Skeletal muscle satellite cell (primary cell): ENCODE measurements around the gene ANKRD33B.
"Not testable (repeated sequence)": the region's sequence is repeated elsewhere in the genome, so short reads cannot be mapped to it uniquely, and the experiment has no call there.

ENCODE experiments used
- H3K27me3 ChIP-seq: 2 replicates; pipeline ENCODE4 v1.7.0; 2013; ENCODE audit warnings: low read length; ENCODE audit not compliant: control insufficient read depth, insufficient read depth
- H3K36me3 ChIP-seq: 2 replicates; pipeline ENCODE4 v1.7.0; 2013; ENCODE audit warnings: mild to moderate bottlenecking, control low read depth, low read length; ENCODE audit not compliant: insufficient read depth
- H3K4me1 ChIP-seq: 2 replicates; pipeline ENCODE4 v1.7.0; 2013; ENCODE audit warnings: low read length; ENCODE audit not compliant: control insufficient read depth, insufficient read depth
- H3K4me2 ChIP-seq: 2 replicates; pipeline ENCODE4 v1.7.0; 2013; ENCODE audit warnings: mild to moderate bottlenecking, low read length
- H3K4me3 ChIP-seq: 2 replicates; pipeline ENCODE4 v1.7.0; 2013; ENCODE audit warnings: low read length
- H3K9ac ChIP-seq: 2 replicates; pipeline ENCODE4 v1.7.0; 2013; ENCODE audit warnings: mild to moderate bottlenecking, low read depth, low read length, moderate library complexity
- H3K9me3 ChIP-seq: replicated peaks from 2 replicates; pipeline ENCODE4 v1.7.0; 2013; ENCODE audit warnings: mild to moderate bottlenecking, control low read depth, low read length

ANKRD33B gene

GRCh38 chr5:10601246-10602030, 37.6 kb downstream of the ANKRD33B start:
- peak overlapping the region; percentile 15 for H3K9ac ChIP-seq
- no peaks in the 10 kb centered on the region for H3K9me3 ChIP-seq
- H3K36me3 ChIP-seq, result no peaks in the 10 kb centered on the region
- peaks cover 31% of the 10 kb centered on the region for H3K4me1 ChIP-seq
- H3K27me3 ChIP-seq, result no peaks in the 10 kb centered on the region
- H3K4me3 ChIP-seq, result peak overlapping the region; percentile 62
- H3K4me2 ChIP-seq, result peak overlapping the region; percentile 78

GRCh38 chr5:10602031-10602806, 38.3 kb downstream of the ANKRD33B start:
- no peaks in the 10 kb centered on the region for H3K9me3 ChIP-seq
- H3K9ac ChIP-seq, result peak overlapping the region; percentile 15
- H3K36me3 ChIP-seq, result no peaks in the 10 kb centered on the region
- no peaks in the 10 kb centered on the region for H3K27me3 ChIP-seq
- peak overlapping the region; percentile 78 for H3K4me2 ChIP-seq
- H3K4me3 ChIP-seq, result no peak overlapping the region
- H3K4me1 ChIP-seq, result peaks cover 29% of the 10 kb centered on the region

GRCh38 chr5:10604975-10605374, 41.1 kb downstream of the ANKRD33B start:
- Histone ChIP-seq H3K4me2 (no peak overlapping the region), H3K4me1 (peaks cover 30% of the 10 kb centered on the region)

DNA sequence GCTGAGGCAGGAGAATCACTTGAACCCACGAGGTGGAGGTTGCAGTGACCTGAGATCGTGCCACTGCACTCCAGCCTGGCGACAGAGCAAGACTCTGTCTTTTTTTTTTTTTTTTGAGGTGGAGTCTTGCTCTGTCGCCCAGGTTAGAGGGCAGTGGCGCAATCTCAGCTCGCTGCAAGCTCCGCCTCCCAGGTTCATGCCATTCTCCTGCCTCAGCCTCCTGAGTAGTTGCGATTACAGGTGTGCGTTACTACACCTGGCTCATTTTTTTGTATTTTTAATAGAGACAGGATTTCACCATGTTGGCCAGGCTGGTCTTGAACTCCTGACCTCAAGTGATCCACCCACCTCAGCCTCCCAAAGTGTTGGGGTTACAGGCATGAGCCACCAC, 42.8 kb downstream of the ANKRD33B start:
- H3K27me3 ChIP-seq, H3K9me3 ChIP-seq, H3K4me3 ChIP-seq, H3K4me2 ChIP-seq, H3K36me3 ChIP-seq, H3K9ac ChIP-seq: not testable (repeated sequence)
- peaks cover 14% of the 10 kb centered on the region for H3K4me1 ChIP-seq

More at GRCh38 chr5:10604975-10605374, 41.1 kb downstream of the ANKRD33B start:
- Histone ChIP-seq H3K4me3 (no peak overlapping the region), H3K9me3 (no peaks in the 10 kb centered on the region), H3K9ac (no peak overlapping the region), H3K27me3 (no peaks in the 10 kb centered on the region), H3K36me3 (no peaks in the 10 kb centered on the region)

DNA sequence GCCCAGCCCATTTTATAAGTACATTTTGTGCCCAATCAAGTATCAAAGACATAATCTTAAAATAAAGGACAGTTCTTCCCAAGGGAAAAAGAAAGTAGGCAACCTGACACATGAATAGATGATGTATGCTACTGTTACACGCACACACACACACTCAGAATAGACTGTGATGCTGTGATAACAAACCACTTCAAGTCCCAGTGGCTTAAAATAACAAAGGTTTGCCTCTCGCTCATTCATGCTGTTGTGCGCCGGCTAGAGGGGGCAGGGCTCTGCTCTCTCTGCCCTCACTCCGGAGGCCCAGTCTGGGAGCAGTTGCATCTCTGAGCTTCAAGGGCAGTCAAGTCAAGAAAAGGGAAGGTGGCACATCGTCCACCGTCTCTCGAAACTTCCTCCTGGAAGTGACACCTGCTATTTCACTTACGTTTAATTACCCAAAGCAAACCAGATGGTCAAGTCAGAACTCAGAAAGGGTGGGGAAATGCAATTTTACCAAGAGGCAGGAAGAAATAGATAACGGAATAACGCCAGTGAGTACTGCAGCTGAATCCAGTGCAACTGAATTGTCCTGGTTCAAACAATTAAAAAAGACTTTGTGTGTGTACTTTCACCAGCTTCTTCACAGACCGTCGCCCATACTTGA, 43.3 kb downstream of the ANKRD33B start:
- H3K36me3 ChIP-seq, result no peaks in the 10 kb centered on the region
- H3K4me1 ChIP-seq, result peaks cover 9% of the 10 kb centered on the region
- no peaks in the 10 kb centered on the region for H3K27me3 ChIP-seq
- H3K9ac ChIP-seq, result no peak overlapping the region
- H3K9me3 ChIP-seq, result no peaks in the 10 kb centered on the region
- no peak overlapping the region for H3K4me3 ChIP-seq
- no peak overlapping the region for H3K4me2 ChIP-seq

- Histone ChIP-seq H3K36me3 (no peaks in the 10 kb centered on the region), H3K4me1 (peaks cover 6% of the 10 kb centered on the region), H3K4me2 (no peak overlapping the region), H3K9ac (no peak overlapping the region), H3K4me3 (no peak overlapping the region), H3K9me3 (no peaks in the 10 kb centered on the region), H3K27me3 (no peaks in the 10 kb centered on the region)
Observed at GRCh38 chr5:10607666-10608073, 43.8 kb downstream of the ANKRD33B start.

DNA sequence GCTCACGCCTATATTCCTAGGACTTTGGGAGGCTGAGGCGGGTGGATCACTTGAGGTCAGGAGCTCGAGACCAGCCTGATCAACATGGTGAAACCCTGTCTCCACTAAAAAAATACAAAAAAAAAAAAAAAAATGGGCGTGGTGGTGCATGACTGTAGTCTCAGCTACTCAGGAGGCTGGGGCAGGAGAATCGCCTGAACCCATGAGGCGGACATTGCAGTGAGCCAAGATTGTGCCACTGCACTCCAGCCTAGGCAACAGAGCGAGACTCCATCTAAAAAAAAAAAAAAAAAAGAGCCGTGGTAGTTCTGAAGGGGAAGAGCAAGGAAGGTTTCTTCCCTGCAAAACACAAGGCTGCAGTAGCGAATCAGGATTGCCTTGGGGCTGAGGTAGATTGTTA, 44.2 kb downstream of the ANKRD33B start:
- H3K9ac ChIP-seq, H3K4me1 ChIP-seq, H3K4me2 ChIP-seq, H3K9me3 ChIP-seq, H3K36me3 ChIP-seq, H3K27me3 ChIP-seq, H3K4me3 ChIP-seq: not testable (repeated sequence)

GRCh38 chr5:10610058-10610457, 46.2 kb downstream of the ANKRD33B start:
- Histone ChIP-seq H3K4me2 (no peak overlapping the region), H3K9ac (no peak overlapping the region), H3K4me3 (no peak overlapping the region), H3K27me3 (no peaks in the 10 kb centered on the region), H3K36me3 (no peaks in the 10 kb centered on the region), H3K4me1 (peaks cover 6% of the 10 kb centered on the region), H3K9me3 (no peaks in the 10 kb centered on the region)

GRCh38 chr5:10611290-10611689, 47.4 kb downstream of the ANKRD33B start:
- H3K9ac ChIP-seq, result no peak overlapping the region
- H3K36me3 ChIP-seq, result no peaks in the 10 kb centered on the region
- no peak overlapping the region for H3K4me3 ChIP-seq
- no peaks in the 10 kb centered on the region for H3K27me3 ChIP-seq
- H3K4me1 ChIP-seq, result peaks cover 6% of the 10 kb centered on the region
- H3K9me3 ChIP-seq, result no peaks in the 10 kb centered on the region
- H3K4me2 ChIP-seq, result no peak overlapping the region

DNA sequence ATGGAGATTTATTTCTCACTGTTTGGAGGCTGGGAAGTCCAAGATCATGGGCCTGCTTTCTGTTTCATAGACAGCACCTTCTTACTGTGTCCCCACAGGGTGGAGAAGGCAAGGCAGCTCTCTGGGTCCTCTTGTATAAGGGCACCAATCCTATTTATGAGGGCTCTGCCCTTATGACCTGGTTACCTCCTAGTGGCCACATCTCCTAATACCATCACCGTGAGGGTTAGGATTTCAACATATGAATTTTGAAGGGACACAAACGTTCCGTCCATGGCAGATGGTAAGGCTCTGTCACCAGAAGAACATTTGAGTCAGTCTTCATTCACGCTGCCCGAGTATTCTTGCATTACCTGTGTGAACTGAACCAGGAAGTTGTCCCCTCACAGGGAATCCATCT, 48.4 kb downstream of the ANKRD33B start:
- Histone ChIP-seq H3K4me3 (no peak overlapping the region), H3K9me3 (no peaks in the 10 kb centered on the region), H3K36me3 (no peaks in the 10 kb centered on the region), H3K4me1 (peaks cover 6% of the 10 kb centered on the region), H3K27me3 (no peaks in the 10 kb centered on the region), H3K4me2 (no peak overlapping the region), H3K9ac (no peak overlapping the region)

- no peak overlapping the region for H3K4me3 ChIP-seq
- peaks cover 4% of the 10 kb centered on the region for H3K27me3 ChIP-seq
- no peaks in the 10 kb centered on the region for H3K36me3 ChIP-seq
- H3K4me1 ChIP-seq, result no peaks in the 10 kb centered on the region
- H3K9ac ChIP-seq, result no peak overlapping the region
- no peak overlapping the region for H3K4me2 ChIP-seq
- H3K9me3 ChIP-seq, result no peaks in the 10 kb centered on the region
Observed at GRCh38 chr5:10615693-10616092, 51.8 kb downstream of the ANKRD33B start.
